Psoas muscle (tissue), 8 donors: ENCODE data around the gene UBE2H. TPM values are rescaled to one million over a fixed set of nuclear protein-coding genes. Genes with fewer than 3 reads are reported as not detected.

Experiments used
- ATAC-seq, 4 donors: fragments of 200-7000 bp; cut with Tn5 transposase; one replicate each; pipeline ENCODE4 v1.9.1; 2020; ENCODE audit warnings: moderate library complexity in 3 of 4, mild to moderate bottlenecking in 2 of 4
- DNase-seq, 2 donors: peaks; one replicate each; pipeline ENCODE4 v3.0.0-alpha.2; 2020
- H3K27ac ChIP-seq: fragments of 200-600 bp; one replicate; pipeline ENCODE4 v1.8.0; 2022
- H3K27me3 ChIP-seq, 3 donors: fragments of 200-600 bp in 1 of 3; one replicate each; pipeline versions ENCODE4 v1.6.1 to v1.8.0; 2013 to 2022; ENCODE audit warnings: low read length in 2 of 3, mild to moderate bottlenecking in 2 of 3, moderate library complexity in 1 of 3; ENCODE audit not compliant: insufficient read depth in 3 of 3
- H3K36me3 ChIP-seq, 2 donors: fragments of 200-600 bp in 1 of 2; one replicate each; pipeline versions ENCODE4 v1.6.1 to v1.8.0; 2013 to 2022; ENCODE audit warnings: low read depth in 1 of 2, mild to moderate bottlenecking in 1 of 2, moderate library complexity in 1 of 2; ENCODE audit not compliant: insufficient read depth in 1 of 2
- H3K4me1 ChIP-seq: fragments of 200-600 bp; one replicate; pipeline ENCODE4 v1.8.0; 2022
- H3K4me3 ChIP-seq: fragments of 200-600 bp; one replicate; pipeline ENCODE4 v1.8.0; 2022; ENCODE audit warnings: mild to moderate bottlenecking
- H3K9me3 ChIP-seq: fragments of 200-600 bp; one replicate; pipeline ENCODE4 v1.8.0; 2022
- CTCF ChIP-seq: fragments of 200-600 bp; IDR thresholded peaks from one replicate; pipeline ENCODE4 v1.8.0; 2022; ENCODE audit warnings: antibody characterized with exemption
- WGBS, 3 donors: extraction: QIAGEN DNeasy Blood & Tissue Kit; methylation state at CpG; one replicate each; pipeline versions ENCODE4 v1.1.6 to v1.1.7; 2013; 5-methylcytosine and 5-hydroxymethylcytosine counted together
- intact Hi-C, 2 donors: fragments of 100-400 bp; cut with DNase I; formaldehyde crosslinking; loops; one replicate each; pipeline versions ENCODE4 v1.11.0 to v1.14.2; 2022
- polyA plus RNA-seq, 3 donors: library from polyadenylated mRNA; stranded (reverse); fragments of 200-250 nt; gene quantifications; one replicate each; pipeline ENCODE4 v1.2.3, GENCODE V29; 2013
- total RNA-seq, 4 donors: library from RNA; stranded (reverse); fragmentation: NEBNext Ultra II Directional in 2 of 4; extraction: Animal tissue kit (Norgen Biotek cat#: 25700) in 2 of 4; gene quantifications; one replicate each; pipeline versions ENCODE4 v1.2.1 to v1.2.4, GENCODE V29; 2021 to 2023
- donor health status: healthy with polysubstance abuse.
- donor health status: DM: no; HTN: no; CAD: no; lungs with moderate emphysema.
- donor health status: Bipolar disorder and iron deficiency.
- donor health status: healthy.
- donor health status: DM: yes; HTN: yes; CAD: no.
- donor health status: DM: no; HTN: no; CAD: no.
- donor health status: DM: no; HTN: no; CAD: no.
- donor health status: DM: yes; HTN: yes; CAD: no.

UBE2H gene
- total and polyA plus RNA-seq, 7 donors = 17.3 to 115 (median 77.3) TPM

- Histone ChIP-seq H3K9me3 (no peaks in the 10 kb centered on the region), H3K4me1 (peaks cover 78% of the 10 kb centered on the region), H3K27me3 (no peaks in the 10 kb centered on the region), H3K36me3 (no peaks in the 10 kb centered on the region), H3K4me3 (no peak overlapping the region), H3K27ac (no peak overlapping the region)
- TF ChIP-seq CTCF = no peak
- ATAC-seq (no peak), DNase-seq (no peak)
- intact Hi-C loops = no loop called here
- WGBS, 3 donors = 36 to 52% (median 40%) methylated on average over 4 of the region's 4 CpGs
These were observed 34.8 kb downstream of the UBE2H start for GRCh38 chr7:129917934-129918333.

- peak overlapping the region; percentile 67 for H3K27ac ChIP-seq
- intact Hi-C loops = loop anchor here in 1 of 2 donors (5.0 kb wide), 1 partner anchor 38 kb away; the partner anchor contains the start of gene UBE2H
These were observed 38.1 kb downstream of the UBE2H start for GRCh38 chr7:129914536-129915272.

GRCh38 chr7:129913428-129913827 lies 39.3 kb downstream of the UBE2H start:
- no peaks in the 10 kb centered on the region for H3K27me3 ChIP-seq
- ATAC-seq = peak in 1 of 4 donors; percentile 17
- no peak for DNase-seq
- H3K27ac ChIP-seq = peak overlapping the region; percentile 67
- H3K36me3 ChIP-seq = no peaks in the 10 kb centered on the region
- peaks cover 76% of the 10 kb centered on the region for H3K4me1 ChIP-seq
- no peak overlapping the region for H3K4me3 ChIP-seq
- WGBS, 3 donors = 81 to 94% (median 83%) methylated on average over 3 of the region's 3 CpGs
- intact Hi-C loops = loop anchor here in 1 of 2 donors (5.0 kb wide), 1 partner anchor 39 kb away; the partner anchor contains the start of gene UBE2H
- no peaks in the 10 kb centered on the region for H3K9me3 ChIP-seq
- no peak for TF ChIP-seq CTCF

More at GRCh38 chr7:129914536-129915272, 38.1 kb downstream of the UBE2H start:
- no peak for TF ChIP-seq CTCF
- Histone ChIP-seq H3K4me1 (peaks cover 74% of the 10 kb centered on the region), H3K27me3 (no peaks in the 10 kb centered on the region), H3K4me3 (peak overlapping the region; percentile 31), H3K36me3 (no peaks in the 10 kb centered on the region), H3K9me3 (no peaks in the 10 kb centered on the region)
- ATAC-seq (peak in 2 of 4 donors; percentile 49 to 64), DNase-seq (no peak)
- 23 to 39% (median 30%) methylated on average over 9 of the region's 9 CpGs for whole genome bisulfite sequencing, 3 donors

GRCh38 chr7:129911790-129912189 lies 41.0 kb downstream of the UBE2H start:
- Histone ChIP-seq H3K36me3 (no peaks in the 10 kb centered on the region), H3K9me3 (no peaks in the 10 kb centered on the region), H3K27ac (no peak overlapping the region), H3K4me3 (no peak overlapping the region), H3K4me1 (peaks cover 76% of the 10 kb centered on the region), H3K27me3 (no peaks in the 10 kb centered on the region)
- no peak for TF ChIP-seq CTCF
- intact Hi-C loops = loop anchor here in 1 of 2 donors (5.0 kb wide), 1 partner anchor 41 kb away; the partner anchor contains the start of gene UBE2H
- 89 to 92% (median 89%) methylated on average over 6 of the region's 6 CpGs for WGBS, 3 donors
- ATAC-seq (no peak), DNase-seq (no peak)
